Nephron (organoid): ENCODE measurements around the gene ALKBH1.

ENCODE experiments used
- H3K27ac Mint-ChIP-seq, 3 experiments: 2 replicates each; pipeline ENCODE4 v1.8.0; 2020; ENCODE audit warnings: mixed read lengths in 3 of 3, mild to moderate bottlenecking in 2 of 3, moderate library complexity in 1 of 3
- H3K27me3 Mint-ChIP-seq: 2 replicates; pipeline ENCODE4 v1.8.0; 2021; ENCODE audit warnings: low read depth, mild to moderate bottlenecking, moderate library complexity, mixed read lengths
- H3K36me3 Mint-ChIP-seq: 2 replicates; pipeline ENCODE4 v1.8.0; 2020; ENCODE audit warnings: low read depth, mixed read lengths
- H3K4me1 Mint-ChIP-seq: 2 replicates; pipeline ENCODE4 v1.8.0; 2020; ENCODE audit warnings: mixed read lengths
- H3K4me3 Mint-ChIP-seq, 3 experiments: 2 replicates each; pipeline ENCODE4 v1.8.0; 2020; ENCODE audit warnings: mild to moderate bottlenecking in 3 of 3, mixed read lengths in 3 of 3, moderate library complexity in 2 of 3
- H3K9me3 Mint-ChIP-seq: 2 replicates; pipeline ENCODE4 v1.8.0; 2020; ENCODE audit warnings: mixed read lengths
- TF ChIP-seq, protein P1 (sequence below), 3 experiments: fragments of 200-600 bp; sonication (generic); IDR thresholded peaks; one replicate each; pipeline ENCODE4 v1.5.0; 2021; ENCODE audit warnings: antibody characterized with exemption in 3 of 3; ENCODE audit not compliant: unreplicated experiment in 3 of 3

ALKBH1 gene

DNA sequence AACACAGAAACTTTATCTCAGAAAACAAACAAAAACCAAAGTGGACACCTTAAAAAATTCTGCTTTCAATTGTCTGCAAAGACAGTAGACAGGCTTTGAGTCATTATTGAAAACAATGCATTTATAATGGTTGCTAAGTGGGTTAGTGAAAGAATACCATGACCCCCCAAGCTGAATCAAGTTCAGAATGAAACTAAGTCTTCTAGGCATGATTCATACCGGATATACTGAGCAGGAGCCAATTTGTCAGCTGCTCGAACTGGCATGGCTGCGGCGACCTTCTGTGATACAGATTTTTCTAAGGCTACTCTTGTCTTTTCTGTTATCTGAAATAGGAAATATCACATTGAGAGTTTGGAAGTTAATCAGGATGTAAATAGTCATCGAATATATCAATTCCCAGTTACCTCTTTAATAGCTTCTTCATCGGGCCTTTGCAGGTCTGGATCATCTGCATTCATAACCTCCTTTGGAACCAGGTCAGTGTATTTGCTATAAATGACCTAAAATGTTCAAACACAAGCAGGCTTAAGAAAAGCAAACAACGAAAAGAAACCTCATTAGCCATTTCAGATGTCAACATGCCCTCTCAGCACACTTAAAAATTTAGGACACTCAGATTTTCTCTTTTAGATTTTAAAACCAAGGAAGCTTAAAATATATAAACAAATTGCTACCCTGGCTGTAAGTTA is 30.9 kb upstream of the ALKBH1 start:
- H3K4me1 Mint-ChIP-seq: no peaks in the 10 kb centered on the region

DNA sequence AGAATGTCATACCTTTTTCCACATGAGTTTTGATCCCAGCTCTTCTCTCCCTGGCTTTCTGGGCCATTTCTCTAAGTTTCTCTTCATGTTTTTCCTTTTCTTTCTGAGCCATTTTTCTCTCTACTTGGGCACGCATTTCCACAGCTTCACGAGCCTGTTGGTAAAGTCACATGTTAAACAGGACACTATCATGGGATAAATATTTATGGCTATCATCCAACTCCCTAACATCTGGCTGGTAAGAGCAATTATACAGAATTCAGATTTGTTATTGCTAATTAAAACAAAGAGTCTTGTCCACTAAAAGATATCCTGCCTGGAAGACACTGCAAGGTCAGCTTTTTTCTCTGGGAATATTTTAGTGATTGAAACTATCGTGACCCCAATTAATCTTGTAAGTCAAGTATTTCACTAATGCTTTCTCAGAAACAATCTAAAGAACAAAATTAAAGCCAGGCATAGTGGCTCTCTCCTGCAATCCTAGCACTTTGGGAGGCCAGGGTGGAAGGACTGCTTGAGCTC is 23.2 kb upstream of the ALKBH1 start:
- Mint-ChIP-seq H3K27me3 (no peaks in the 10 kb centered on the region), H3K4me3 (no peak overlapping the region), H3K36me3 (peaks cover 82% of the 10 kb centered on the region), H3K27ac (no peak overlapping the region), H3K9me3 (no peaks in the 10 kb centered on the region), H3K4me1 (no peaks in the 10 kb centered on the region)
- TF ChIP-seq, protein P1, sequence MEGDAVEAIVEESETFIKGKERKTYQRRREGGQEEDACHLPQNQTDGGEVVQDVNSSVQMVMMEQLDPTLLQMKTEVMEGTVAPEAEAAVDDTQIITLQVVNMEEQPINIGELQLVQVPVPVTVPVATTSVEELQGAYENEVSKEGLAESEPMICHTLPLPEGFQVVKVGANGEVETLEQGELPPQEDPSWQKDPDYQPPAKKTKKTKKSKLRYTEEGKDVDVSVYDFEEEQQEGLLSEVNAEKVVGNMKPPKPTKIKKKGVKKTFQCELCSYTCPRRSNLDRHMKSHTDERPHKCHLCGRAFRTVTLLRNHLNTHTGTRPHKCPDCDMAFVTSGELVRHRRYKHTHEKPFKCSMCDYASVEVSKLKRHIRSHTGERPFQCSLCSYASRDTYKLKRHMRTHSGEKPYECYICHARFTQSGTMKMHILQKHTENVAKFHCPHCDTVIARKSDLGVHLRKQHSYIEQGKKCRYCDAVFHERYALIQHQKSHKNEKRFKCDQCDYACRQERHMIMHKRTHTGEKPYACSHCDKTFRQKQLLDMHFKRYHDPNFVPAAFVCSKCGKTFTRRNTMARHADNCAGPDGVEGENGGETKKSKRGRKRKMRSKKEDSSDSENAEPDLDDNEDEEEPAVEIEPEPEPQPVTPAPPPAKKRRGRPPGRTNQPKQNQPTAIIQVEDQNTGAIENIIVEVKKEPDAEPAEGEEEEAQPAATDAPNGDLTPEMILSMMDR (IDR thresholded peaks at IDR 0.05; ENCODE audit: unreplicated experiment in 3 of 3): no peak

More for the DNA sequence above, 30.9 kb upstream of the ALKBH1 start:
- Mint-ChIP-seq H3K9me3 (no peaks in the 10 kb centered on the region), H3K27ac (no peak overlapping the region), H3K27me3 (no peaks in the 10 kb centered on the region), H3K36me3 (peaks cover 68% of the 10 kb centered on the region), H3K4me3 (no peak overlapping the region)
- TF ChIP-seq, protein P1 (IDR thresholded peaks at IDR 0.05; ENCODE audit: unreplicated experiment in 3 of 3): no peak

DNA sequence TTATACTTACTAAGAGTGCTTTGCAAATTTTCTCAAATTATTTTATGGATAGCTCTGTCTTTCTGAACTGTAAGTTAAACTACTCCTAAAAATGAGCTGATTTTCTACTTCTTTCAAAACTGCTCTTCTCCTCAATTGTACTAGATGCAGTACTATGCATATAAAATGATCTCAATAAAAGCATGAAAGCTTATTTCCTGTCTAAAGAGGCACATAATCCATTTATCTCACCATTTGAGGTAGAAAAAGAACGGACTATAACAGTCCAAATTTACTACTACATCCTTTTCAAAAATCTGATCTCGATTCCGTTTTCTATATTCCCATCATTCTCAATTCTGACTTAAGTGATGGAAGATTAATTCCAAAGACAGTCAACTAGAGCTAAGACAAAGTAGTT is 14.5 kb upstream of the ALKBH1 start:
- TF ChIP-seq, protein P1 (IDR thresholded peaks at IDR 0.05; ENCODE audit: unreplicated experiment in 3 of 3): no peak
- Mint-ChIP-seq H3K4me3 (no peak overlapping the region), H3K27ac (no peak overlapping the region), H3K36me3 (peaks cover 82% of the 10 kb centered on the region), H3K4me1 (no peaks in the 10 kb centered on the region), H3K9me3 (no peaks in the 10 kb centered on the region), H3K27me3 (no peaks in the 10 kb centered on the region)

DNA sequence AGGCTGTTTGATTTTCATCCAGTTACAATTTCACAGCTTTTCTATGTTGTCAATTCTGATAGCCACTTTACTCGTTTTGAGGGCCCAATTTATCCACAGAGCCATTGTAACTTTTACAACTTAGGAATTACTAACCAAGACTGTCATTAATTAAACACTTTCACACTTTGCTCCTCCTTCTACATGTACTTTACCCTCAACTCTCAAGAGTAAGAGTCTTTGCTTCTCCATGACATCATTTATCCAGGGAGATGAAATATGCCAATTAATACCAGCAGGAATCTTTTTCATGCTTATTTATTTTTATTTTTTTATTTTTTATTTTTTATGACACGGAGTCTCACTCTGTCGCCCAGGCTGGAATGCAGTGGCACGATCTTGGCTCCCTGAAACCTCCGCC is 13.6 kb upstream of the ALKBH1 start:
- Mint-ChIP-seq H3K27me3 (no peaks in the 10 kb centered on the region), H3K27ac (peak overlapping the region in 1 of 3 experiments; percentile 40), H3K4me1 (no peaks in the 10 kb centered on the region), H3K36me3 (peaks cover 78% of the 10 kb centered on the region), H3K9me3 (no peaks in the 10 kb centered on the region), H3K4me3 (no peak overlapping the region)
- TF ChIP-seq, protein P1 (IDR thresholded peaks at IDR 0.05; ENCODE audit: unreplicated experiment in 3 of 3): no peak

DNA sequence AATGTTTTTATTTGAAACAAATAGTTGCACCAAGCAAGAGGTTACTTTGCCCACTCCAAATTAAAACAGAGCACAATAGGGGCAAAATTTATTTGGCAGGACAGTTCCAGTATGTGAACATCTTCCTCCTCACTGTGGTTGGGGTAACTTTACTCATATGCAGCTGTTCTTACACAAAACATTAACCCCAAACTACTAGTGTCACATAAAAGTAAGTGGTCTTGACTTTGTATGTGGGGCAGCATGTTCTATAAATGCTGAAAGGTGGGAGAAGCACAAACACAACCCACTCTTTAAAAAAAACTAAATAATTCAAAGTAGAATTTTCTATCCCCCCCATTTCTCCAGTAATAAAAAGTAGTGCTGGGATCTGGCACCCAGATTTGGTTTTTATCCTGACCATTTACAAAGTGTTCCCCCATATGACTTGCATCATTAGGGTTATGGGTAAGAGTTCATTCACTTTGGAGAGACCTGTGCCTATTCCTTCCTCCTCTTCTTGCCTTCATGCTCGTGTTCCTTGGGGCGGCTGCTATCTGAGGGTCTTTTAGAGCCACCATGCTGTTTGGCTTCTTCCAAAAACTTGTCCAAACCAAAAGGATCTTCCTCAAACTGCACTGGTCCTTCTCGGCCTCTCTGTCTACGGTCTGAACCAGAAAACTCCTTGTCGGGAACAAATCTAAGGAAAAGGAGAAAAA is 9.9 kb upstream of the ALKBH1 start:
- Mint-ChIP-seq H3K36me3 (peaks cover 66% of the 10 kb centered on the region), H3K27ac (no peak overlapping the region), H3K9me3 (no peaks in the 10 kb centered on the region), H3K27me3 (no peaks in the 10 kb centered on the region), H3K4me1 (no peaks in the 10 kb centered on the region), H3K4me3 (no peak overlapping the region)
- TF ChIP-seq, protein P1 (IDR thresholded peaks at IDR 0.05; ENCODE audit: unreplicated experiment in 3 of 3): no peak
